CD4-positive, alpha-beta T cell treated with Interferon gamma for 1 hour (primary cell): ENCODE data around the gene PCDHGC3.

Experiments used
- DNase-seq: peaks from one replicate; pipeline ENCODE4 v3.0.0-alpha.2; 2020

PCDHGC3 gene

GRCh38 chr5:141485321-141486055, 9.7 kb downstream of the PCDHGC3 start:
- DNase-seq, result no peak

DNA sequence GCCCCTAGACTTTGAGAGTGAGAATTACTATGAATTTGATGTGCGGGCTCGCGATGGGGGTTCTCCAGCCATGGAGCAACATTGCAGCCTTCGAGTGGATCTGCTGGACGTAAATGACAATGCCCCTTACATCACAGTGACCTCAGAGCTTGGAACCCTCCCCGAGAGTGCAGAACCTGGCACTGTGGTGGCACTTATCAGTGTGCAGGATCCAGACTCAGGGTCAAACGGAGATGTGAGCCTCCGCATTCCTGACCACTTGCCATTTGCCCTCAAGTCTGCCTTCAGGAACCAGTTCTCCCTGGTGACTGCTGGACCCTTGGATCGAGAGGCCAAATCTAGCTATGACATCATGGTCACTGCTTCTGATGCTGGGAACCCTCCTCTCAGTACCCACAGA, 10.3 kb downstream of the PCDHGC3 start:
- no peak for DNase-seq

GRCh38 chr5:141487131-141487530, 11.4 kb downstream of the PCDHGC3 start:
- no peak for DNase-seq

GRCh38 chr5:141488591-141489561, 13.1 kb downstream of the PCDHGC3 start, which contains the start of gene PCDHGC5:
TSS of gene PCDHGC5 (plus strand) at chr5:141489081. CDS start at chr5:141489241, 160 bp downstream.
- no peak for DNase-seq

DNA sequence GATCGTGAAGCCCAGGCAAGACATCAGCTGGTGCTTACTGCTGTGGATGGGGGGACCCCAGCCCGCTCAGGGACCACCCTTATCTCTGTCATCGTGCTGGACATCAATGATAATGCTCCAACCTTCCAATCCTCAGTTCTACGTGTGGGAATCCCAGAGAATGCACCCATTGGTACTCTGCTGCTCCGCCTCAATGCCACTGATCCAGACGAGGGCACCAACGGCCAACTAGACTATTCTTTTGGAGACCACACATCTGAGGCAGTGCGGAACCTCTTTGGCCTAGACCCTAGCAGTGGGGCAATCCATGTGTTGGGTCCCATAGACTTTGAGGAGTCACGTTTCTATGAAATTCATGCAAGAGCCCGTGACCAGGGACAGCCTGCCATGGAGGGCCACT, 14.1 kb downstream of the PCDHGC3 start:
- DNase-seq, result no peak

DNA sequence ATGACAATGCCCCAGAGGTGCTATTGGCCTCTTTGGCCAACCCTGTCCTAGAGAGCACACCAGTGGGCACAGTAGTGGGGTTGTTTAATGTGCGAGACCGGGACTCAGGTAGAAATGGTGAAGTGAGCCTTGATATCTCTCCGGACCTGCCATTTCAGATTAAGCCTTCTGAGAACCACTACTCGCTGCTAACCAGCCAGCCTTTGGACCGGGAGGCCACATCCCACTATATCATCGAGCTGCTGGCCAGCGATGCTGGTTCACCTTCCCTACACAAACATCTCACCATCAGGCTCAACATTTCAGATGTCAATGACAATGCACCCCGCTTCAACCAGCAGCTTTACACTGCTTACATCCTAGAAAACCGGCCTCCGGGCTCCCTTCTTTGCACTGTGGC, 14.5 kb downstream of the PCDHGC3 start:
- no peak for DNase-seq

DNA sequence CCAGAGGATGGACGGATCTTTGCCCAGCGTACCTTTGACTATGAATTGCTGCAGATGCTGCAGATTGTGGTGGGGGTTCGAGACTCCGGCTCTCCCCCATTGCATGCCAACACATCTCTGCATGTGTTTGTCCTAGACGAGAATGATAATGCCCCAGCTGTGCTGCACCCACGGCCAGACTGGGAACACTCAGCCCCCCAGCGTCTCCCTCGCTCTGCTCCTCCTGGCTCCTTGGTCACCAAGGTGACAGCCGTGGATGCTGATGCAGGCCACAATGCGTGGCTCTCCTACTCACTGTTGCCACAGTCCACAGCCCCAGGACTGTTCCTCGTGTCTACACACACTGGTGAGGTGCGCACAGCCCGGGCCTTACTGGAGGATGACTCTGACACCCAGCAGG, 15.0 kb downstream of the PCDHGC3 start:
- DNase-seq, result no peak

GRCh38 chr5:141491323-141492167, 15.8 kb downstream of the PCDHGC3 start:
- no peak for DNase-seq

- no peak for DNase-seq
Measured at GRCh38 chr5:141492168-141492885, 16.6 kb downstream of the PCDHGC3 start.

- DNase-seq, result no peak
Measured at GRCh38 chr5:141493500-141494422, 18.0 kb downstream of the PCDHGC3 start.

DNA sequence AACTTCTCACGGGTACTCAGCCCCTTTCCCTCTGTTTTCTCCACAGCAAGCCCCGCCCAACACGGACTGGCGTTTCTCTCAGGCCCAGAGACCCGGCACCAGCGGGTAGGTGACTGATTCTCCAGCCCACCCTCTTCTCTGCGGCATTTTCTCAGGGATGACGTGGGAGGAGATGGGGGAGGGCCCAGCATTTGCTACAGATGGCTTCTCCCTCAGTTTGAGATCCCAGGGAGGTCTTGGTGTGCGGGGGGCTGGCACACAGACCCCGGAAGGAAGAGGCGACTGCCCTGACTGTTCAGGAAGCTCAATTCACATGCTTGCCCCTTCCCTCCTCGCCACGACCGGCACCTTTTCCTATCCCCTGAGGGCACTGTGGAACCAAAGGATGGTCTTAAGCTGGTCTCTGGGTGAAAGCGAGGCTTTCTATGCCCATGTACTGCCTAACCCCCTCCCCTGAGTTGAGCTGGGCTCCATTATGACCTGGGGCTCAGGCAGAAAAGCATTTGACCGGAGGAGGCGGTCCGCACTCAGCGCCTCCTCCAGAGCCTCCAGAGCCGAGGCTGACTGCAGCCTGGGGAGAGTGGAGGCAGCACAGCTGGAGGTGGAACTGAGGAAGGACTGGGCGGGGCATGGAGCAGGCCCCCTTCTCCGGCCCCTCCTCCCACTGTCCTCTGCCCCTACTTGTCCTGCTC, 19.1 kb downstream of the PCDHGC3 start:
- DNase-seq, result no peak

GRCh38 chr5:141495453-141495811, 19.7 kb downstream of the PCDHGC3 start:
- DNase-seq, result no peak

- DNase-seq, result no peak
Measured at GRCh38 chr5:141496038-141496437, 20.3 kb downstream of the PCDHGC3 start.

- DNase-seq, result no peak
Measured at GRCh38 chr5:141501761-141502160, 26.0 kb downstream of the PCDHGC3 start.

GRCh38 chr5:141503681-141504080, 27.9 kb downstream of the PCDHGC3 start:
- no peak for DNase-seq

GRCh38 chr5:141504216-141504615, 28.4 kb downstream of the PCDHGC3 start:
- DNase-seq, result no peak

- no peak for DNase-seq
Measured at GRCh38 chr5:141506381-141507155, 30.8 kb downstream of the PCDHGC3 start.

- DNase-seq, result no peak
Measured at GRCh38 chr5:141507387-141508091, 31.8 kb downstream of the PCDHGC3 start.

DNA sequence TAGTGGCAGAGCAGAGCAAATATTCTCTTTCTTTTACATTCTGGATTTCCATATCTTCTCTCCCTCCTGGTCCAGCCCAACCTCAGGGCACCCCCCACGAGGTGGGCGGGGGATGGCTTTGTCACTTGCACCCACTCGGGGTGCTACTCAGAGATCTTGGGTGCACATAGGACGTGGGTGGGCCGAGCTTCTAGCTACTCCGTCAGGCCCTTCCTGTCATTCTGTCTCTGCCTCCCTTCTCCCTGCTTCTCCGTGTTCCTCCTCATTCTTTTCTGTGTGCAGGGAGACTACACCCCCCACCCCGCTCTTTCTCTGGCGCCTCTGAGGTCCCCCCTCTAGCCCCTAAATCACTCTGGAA, 32.7 kb downstream of the PCDHGC3 start:
- no peak for DNase-seq
